Stimulated activated CD4-positive, alpha-beta T cell treated with anti-CD3 and anti-CD28 coated beads, Interleukin-2, amount 100 ng/mL, for 48 hours (primary cell): Measurements from ENCODE around the gene STMN3.

Source experiments
- DNase-seq, 2 donors: peaks; one replicate each; pipeline ENCODE4 v3.0.0-alpha.2; 2020

STMN3 gene

DNA sequence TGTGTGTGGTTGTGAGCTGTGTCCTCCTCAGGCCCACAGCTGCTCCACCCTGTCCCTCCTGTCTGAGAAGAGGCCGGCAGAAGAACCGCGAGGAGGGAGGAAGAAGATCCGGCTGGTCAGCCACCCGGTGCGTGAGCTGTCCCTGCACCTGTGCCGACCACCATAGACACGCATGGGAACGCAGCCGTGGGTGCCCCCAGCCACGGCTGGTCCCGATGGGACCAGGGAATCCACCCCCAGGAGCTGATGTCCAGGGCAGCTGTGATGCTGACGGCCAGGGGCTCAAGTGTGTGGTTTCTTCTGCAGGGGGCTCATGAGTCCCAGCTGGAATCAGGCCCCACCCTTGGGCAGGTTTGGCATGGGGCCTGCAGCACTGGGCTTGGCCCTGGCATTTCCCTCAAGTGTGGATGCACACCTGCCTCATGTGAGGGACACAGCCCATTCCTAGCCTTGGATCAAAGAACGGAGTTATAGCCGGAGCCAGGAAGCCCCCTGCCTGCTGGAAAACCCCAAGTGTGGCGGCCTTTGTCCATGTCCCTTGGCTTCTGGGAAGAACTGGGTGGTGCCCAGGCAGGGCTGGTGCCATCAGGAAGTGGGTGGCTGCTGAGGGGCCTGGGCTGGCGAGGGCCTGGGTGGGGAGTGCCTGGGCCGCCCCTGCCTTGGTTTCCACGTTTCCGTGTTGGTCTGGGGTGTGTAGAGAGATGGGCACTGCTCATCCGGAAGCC, 38.6 kb upstream of the STMN3 start:
- DNase-seq = no peak

DNA sequence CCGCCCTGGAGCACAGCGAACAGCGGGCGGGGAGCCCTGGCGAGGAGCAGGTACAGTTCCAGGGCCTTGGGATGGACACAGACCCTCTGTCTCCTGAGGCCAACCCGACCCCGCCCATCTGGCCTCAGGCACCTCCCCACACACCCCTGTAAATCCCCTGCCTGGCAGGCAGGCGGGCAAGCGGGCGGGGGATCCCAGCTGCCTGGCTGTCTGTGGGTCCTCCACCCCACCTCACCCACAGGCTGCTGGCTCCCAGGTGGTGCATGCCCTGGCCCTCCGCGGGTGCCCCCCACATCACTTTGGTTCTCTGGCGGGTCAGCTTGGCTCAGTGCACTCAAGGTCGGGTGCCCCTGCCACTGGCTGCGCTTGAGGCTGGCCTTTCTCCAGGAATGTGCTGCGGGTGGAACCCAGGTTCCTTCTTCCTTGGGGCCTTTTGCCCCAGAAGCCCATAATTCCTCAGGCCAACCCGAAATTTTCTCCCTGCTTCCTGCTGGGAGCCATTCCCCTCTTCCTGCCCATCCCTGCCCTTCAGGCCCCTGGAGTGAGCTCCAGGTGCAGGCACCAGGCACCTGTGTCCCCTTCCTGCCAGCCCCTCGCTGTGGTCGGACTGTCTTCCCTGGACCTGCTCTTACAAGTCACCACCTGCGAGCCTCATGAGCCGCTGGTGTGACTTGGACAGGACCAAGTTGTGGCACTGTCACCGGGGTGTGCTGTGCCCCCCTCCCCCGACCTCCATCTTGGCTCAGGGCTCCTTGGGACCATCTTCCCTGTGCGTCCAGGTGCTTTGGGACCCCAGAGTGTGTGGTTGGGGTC, 37.9 kb upstream of the STMN3 start:
- no peak for DNase-seq

DNA sequence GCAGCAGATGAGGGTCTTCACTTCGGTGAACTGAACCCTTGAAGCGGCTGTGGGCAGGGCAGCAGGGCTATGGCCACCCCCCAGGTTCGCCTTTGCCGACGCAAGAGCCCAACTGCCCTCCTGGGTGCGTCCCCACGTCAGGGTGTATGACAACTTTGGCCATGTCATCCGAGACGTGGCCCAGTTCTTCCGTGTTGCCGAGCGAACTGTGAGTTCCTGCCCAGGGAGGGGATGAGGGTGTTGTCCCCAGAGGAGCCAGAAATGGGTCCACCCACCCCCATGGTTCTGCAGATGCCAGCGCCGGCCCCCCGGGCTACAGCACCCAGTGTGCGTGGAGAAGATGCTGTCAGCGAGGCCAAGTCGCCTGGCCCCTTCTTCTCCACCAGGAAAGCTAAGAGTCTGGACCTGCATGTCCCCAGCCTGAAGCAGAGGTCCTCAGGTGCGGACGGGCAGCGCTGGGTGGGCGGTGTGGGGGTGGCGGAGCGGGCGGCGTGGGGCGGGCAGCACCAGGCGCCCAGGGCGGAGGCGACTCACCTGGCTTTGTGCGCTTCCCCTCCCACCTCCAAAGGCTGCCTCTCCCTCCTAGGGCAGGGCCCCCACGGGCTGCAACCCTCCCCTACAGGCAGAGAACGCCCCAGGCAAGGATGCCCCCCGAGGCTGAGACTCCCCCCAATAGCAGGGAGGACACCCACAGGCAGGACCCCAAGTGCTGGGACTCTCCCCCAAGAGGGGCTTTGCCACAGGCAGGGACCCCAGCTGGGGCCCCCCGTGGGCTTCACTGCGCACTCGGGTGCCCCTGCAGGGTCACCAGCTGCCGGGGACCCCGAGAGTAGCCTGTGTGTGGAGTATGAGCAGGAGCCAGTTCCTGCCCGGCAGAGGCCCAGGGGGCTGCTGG, 37.0 kb upstream of the STMN3 start:
- DNase-seq = no peak

DNA sequence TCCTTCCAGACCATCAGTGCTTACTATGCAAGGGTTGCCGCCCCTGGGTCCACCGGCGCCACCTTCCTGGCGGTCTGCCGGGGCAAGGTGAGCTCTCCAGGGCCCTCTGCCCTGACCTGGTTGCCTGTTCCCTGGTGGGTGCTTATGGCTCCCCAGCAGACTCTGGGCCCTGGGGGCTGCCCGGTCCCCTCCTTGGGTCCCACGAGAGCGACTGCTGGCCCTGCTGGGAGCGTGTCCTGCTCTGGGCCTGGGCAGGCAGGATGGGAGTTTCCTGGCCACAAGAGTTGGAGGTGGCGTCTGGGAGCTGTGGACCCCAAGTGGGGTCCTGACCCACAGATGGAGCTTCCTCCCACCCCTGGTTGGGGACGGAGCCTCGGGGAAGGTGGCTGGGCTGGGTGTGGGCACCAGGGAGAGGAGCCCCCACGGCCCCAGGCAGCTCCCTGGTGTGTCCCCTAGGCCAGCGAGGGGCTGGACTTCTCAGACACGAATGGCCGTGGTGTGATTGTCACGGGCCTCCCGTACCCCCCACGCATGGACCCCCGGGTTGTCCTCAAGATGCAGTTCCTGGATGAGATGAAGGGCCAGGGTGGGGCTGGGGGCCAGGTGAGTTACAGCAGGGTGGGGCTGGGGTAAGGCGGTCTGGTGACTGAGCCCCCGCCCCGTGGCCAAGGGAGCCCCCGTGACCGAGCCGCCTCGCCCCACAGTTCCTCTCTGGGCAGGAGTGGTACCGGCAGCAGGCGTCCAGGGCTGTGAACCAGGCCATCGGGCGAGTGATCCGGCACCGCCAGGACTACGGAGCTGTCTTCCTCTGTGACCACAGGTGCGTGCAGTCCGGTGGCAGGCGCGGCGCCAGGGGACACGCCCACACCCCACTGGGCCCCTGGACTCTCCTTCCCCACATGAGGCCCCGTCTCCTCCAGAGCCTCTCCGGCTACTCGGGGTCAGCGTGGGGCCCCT, 36.1 kb upstream of the STMN3 start:
- DNase-seq = no peak

DNA sequence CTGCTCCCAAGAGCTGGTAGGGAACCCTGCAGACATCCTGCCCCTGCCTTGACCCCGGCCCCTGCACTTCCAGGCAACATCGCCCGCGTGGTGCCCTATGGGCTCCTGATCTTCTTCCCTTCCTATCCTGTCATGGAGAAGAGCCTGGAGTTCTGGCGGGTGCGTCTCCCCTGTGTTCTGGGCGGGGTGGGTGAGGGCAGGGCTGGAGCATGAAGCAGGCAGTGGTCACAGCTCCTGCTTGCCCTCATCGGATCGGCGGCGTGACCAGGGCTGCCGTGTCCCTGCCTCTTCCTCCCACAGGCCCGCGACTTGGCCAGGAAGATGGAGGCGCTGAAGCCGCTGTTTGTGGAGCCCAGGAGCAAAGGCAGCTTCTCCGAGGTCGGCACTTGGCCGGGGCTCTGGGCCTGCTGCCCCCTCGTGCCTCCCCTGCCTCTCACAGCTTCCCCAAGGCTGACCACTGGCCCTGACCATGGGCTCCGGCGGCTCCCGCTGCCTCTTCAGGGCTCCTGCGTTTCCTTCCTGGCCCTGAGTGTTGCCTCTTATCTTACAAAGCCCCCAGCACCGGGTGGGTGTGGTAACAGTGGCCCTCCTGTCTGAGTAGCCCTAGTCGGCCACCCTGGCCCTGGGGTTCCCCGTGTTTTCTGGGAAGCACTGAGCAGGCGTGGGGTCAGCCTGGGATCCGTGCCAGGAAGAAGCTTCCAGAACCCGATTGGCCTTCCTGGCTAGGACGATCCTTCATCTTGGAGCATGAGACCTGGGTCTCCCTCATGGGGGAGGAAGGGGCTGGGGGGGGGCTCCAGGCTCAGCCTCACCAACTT, 35.2 kb upstream of the STMN3 start:
- DNase-seq = no peak

DNA sequence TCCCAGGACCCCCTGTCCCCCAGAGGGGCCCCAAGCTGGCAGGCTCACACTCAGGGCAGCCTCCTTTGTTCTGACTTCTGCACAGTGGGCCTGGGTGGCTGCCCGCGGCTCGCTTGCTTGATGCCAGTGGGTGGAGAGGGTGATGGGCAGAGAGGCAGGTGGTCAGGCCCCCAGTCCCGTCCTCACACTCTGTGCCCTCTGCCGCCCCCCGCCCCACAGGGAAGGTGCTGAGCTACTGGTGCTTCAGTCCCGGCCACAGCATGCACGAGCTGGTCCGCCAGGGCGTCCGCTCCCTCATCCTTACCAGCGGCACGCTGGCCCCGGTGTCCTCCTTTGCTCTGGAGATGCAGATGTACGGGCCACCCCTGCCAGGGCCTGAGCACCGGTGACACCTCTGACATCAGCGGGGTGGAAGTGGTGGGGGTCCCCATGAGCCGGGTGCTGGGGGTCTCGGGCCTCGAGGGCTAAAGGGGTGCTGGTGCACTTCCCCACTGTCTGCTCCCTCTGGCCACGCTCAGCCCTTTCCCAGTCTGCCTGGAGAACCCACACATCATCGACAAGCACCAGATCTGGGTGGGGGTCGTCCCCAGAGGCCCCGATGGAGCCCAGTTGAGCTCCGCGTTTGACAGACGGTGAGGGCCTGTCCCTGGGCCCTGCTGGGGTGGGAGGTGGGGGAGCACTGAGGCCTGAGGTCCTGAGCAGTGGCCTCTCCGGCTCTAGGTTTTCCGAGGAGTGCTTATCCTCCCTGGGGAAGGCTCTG, 34.4 kb upstream of the STMN3 start:
- DNase-seq = no peak

DNA sequence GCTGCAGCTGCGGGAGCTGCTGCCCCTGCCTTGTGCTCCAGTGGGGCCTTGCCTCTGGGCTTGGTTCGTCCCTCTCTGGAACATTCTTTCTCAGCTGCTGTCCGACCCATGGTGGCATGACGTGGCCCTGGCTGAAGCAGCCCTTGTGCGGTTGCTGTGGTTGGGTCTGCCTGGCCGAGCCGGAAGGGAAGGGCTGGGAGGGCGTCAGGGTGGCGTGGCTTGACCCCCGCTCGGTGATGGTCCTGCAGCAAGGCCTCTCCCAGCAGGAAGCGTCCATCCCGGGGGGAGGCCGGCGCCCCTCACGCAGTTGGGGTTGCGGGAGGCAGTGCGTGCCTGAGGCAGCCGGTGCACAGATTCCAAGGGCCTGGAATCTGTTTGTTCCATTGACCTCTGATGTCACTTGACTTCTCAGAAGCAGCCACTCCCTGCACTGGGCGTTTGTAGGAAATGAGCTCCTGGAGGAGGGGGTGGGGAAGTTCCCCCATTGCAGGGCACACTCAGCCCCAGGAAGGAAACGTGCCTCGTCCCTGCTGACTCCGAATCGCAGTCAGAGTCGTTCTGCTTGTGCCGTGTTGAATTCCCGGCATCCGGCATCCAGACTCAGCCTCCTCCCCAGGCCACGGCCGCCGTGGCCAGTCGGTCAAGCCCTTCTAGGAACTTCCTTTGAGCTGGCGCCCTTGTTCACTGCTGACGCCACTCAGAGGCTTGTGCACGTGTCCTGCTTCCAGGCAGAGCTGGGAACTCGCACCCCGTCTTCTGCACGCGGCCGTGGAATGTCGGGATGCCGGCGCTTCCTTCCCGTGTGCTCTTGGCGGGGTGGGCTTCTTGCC, 33.5 kb upstream of the STMN3 start:
- peak in 1 of 2 donors; percentile 42 for DNase-seq

DNA sequence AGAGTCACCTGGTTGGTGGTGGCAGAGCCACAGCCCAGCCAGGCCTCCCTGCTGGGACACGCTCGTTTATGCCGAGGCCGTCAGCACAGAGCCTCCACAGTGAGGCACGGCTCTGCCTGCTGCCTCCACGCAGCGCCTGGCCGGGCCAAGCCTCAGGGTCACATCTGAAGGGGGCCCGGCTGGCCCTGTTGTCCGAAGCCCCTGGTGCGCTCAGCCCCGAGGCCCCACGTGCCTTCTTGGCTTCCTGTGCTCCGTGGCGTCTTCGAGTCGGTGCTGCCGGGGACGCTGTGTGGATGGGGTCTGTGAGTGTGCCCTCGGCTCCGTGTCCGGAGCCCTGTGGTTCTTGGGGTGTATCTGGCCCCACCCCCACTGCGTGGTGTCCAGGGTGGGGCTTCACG, 32.9 kb upstream of the STMN3 start:
- no peak for DNase-seq

DNA sequence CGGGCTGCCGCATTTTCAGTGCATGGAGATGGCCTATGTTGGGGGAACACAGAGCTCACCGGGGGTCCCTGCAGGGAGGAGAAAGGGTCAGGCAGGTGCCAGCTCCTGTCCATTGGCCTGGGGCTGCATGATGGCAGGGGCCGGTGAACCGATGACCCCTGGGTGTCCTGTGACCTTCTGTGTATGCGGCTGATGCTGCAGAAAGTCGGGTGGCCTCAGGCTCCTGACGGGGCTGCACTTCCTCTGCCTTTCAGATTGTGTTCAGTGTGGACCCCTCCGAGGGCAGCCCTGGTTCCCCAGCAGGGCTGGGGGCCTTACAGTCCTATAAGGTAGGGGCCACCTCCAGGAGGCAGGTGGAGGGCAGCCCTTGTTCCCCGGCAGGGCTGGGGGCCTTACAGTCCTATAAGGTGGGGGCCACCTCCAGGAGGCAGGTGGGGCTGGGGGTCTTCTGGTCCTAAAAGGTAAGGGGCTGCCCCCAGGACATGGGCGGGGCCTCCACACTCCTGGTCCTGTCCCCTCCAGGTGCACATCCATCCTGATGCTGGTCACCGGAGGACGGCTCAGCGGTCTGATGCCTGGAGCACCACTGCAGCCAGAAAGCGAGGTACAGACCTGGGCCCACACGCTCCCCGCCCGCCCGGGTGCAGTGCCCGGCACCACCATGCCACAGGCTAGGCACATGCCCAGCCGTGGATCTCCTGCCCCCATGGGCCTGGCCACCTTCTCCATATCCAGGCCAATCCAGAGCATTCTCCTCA, 32.2 kb upstream of the STMN3 start:
- DNase-seq = no peak

DNA sequence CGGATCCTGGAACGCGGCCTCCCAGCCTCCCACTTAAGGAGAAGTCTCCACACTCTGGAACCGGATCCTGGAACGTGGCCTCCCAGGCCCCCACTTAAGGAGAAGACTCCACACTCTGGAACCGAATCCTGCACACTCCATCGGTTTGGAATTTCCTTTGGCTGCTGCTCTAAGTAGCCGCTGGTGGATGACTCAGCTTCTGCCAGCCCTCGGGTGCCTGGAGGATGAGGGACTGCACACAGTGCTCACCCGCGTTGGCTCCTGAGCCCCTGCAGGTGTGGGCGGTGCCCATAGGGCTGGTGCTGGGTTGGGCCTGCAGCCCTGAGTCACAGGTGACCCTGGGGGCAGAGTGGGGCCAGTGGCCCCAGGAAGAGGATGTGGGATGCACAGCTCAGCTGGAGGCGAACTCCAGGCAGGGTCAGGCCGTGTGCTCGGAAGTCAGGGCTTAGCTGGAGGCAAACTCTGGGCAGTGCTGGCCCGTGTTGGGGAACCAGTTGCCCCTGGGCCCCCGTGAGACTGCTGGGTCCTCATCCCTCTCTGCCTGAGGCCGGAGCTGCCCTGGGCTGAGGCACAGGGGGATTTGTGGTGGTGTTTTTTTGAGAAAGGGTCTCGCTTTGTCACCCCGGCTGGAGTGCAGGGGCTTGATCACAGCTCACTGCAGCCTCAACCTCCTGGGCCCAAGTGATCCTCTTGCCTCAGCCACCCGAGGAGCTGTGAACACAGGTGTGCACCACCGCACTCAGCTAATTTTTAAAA, 29.3 kb upstream of the STMN3 start:
- DNase-seq = no peak

DNA sequence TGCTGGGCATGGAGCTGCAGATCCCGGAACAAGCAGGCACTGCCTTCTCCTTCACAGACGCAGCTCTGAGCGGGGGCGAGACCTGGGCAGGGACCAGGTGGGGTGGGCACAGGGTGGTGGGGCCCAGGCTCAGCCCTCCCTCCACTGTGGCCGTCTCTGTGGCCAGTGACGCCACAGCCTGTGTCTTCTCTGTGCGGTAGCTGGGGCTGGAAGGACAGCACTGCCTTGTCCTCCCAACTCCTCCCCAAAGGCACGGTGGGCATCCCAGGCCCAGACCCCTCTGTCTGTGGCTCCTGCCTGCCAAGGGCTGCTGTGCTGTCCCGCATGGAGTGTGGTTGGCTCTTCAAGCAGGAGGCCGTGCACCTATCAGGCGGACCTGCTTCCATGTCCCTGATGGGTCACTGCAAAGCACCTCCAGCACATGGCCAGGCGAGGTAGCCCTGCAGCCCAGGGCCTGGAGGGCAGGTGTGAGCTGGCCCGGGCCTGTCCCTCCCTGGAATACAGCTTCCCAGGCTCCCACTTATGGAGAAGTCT, 28.5 kb upstream of the STMN3 start:
- no peak for DNase-seq

DNA sequence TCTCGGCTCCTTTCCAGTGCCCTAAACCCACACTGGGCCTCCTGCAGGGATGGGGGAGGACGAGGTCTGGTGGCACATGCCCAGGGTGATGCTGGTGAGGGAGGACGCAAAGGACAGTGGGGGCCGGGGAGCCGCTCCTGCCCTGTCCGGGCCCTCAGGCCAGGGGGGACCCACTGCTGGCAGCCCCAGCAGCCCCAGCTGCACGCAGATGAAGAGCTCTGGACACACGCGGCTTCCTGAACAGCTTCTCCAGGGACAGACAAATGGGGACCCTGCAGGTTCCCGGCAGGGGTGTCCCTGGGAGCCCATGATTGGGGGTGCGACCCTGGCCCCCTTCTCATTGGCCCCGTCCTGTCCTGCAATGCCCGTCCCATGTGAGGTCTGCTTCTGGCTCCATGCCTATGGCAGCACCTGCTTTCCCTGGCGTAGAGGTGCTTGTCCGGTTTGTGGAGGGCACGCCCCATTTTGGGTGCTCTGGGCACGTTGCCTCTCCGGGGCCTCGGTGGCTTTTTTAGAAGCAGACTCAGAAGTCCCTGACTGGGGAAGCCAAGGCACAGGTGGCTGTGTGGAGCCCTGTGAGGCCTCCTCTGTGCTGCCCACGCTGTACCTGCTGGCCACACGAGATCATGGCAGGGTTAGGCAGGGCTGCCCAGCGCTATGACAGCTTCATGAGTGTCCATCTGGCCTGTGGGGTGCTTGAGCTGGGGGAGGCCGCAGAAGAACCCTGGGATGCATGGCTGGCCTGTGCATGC, 27.8 kb upstream of the STMN3 start:
- DNase-seq = no peak

DNA sequence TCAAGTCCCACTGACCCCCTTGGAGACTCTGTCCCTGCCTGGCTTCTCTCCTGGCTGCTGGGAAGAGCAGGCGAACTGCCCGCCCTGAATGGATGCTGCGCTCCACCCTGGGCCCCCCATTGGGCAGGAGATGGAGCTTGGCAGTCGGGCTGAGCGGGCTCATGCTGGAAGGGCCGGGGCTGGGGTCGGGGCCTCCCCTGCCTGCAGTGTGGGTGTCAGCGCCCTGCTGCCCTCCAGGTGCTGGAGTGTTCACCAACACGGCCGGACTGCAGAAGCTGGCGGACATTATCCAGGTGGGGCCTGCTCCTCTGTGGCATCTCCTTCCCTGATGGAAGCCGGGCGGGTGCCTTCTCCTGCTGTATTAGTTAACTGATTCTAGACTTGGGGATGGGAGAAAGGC, 27.2 kb upstream of the STMN3 start:
- no peak for DNase-seq

DNA sequence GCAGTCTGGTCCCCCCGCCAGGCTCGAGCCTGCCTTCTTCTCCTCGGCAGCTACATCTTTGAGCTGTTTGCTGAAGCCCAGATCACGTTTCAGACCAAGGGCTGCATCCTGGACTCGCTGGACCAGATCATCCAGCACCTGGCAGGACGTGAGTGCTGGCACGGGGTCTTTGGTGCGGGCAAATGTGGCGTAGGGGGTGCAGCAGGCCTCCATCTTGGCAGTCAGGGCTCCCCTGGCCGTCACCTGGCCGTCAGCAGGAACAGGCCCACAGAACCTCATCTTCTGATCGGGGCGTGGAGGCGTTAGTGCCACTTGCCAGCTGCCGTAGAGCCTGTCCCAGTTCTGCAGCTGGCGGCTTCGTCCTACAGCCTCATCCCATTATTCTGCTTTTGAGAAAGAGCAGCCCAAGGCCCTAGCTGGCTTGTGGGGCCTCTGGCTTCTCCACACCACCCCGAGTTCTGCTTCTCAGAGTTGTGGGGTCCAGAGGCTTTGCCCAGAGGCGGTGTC, 26.6 kb upstream of the STMN3 start:
- DNase-seq = no peak

DNA sequence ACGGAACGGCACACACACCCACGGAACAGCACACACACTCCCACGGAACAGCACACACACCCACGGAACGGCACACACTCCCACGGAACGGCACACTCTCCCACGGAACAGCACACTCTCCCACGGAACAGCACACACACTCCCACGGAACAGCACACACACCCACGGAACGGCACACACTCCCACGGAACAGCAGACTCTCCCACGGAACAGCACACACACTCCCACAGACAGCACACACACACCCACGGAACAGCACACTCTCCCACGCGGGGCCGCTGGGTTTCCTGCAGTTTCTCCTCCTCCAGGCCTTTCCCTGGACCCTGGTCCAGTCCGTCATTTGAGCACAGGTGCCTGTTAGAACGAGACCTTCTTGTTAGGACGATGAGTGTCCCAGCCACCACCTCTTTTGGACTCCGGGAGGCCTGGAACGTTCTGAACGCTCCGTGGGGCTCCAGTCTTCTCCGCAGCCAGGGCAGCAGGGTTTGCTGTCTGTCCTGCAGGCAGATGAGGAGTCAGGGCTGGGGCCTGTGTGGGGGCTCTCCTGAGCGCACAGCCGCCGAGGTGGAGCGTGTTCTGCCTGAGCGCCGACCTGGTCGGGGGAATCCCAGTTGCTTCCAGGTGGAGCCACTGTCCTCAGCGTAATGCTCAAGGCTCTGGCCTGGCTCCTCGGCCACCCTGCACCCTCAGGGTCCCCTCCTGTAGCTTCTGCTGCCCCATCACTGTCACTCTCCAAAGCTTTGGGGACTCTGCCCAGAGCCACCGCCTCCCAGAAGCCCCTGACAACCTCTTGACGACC, 25.6 kb upstream of the STMN3 start:
- DNase-seq = no peak

DNA sequence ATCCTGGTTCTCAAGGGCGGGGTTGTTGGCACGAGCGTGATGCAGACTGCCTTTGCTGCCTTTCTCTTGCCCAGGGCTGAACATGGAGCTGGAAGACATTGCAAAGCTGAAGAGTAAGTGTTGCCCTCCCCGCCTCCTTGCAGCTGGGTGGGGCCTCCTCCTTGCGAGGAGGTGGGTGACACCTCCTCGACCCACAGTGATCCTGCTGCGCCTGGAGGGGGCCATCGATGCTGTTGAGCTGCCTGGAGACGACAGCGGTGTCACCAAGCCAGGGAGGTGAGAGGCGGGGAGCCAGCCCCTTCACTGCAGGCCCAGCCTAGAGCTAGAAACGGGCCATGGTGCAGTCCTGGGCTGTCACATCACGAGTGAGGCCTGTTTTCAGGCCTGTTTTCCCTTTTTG, 24.8 kb upstream of the STMN3 start:
- no peak for DNase-seq
